HepG2 (cell line): ENCODE measurements around the gene FAM53B. TPM values are rescaled to one million over a fixed set of nuclear protein-coding genes. Genes with fewer than 3 reads are reported as not detected.

Experiments used
- ATAC-seq: fragments of 200-7000 bp; cut with Tn5 transposase; 3 replicates; pipeline ENCODE4 v1.9.1; 2020; ENCODE audit warnings: mild to moderate bottlenecking, moderate library complexity
- BruUV-seq: library from RNA; stranded (reverse); fragments of 400-500 nt; replicated peaks from 2 replicates; lab custom pipeline; 2021; lab: Mats Ljungman, UMichigan
- CTCF ChIA-PET: fragments of 300-600 bp; formaldehyde crosslinking; extraction: SDS; loops from one replicate; lab custom pipeline; 2021; ENCODE audit warnings: low total read pairs, inconsistent platforms, low intra/inter-chr PET ratio; lab: Yijun Ruan, JAX
- POLR2A ChIA-PET: fragments of 350-600 bp; sonication (Branson Sonifier 250); formaldehyde crosslinking; loops from one replicate; lab custom pipeline; 2020; ENCODE audit warnings: antibody characterized with exemption, inconsistent platforms; lab: Yijun Ruan, JAX
- DNase-seq: peaks from one replicate; pipeline ENCODE4 v3.0.0-alpha.2; 2015; ENCODE audit warnings: low spot score
- FAIRE-seq: peaks from 3 replicates; lab custom pipeline; 2011; peaks lifted over from hg19 to GRCh38; lab: Jason Lieb, UNC
- H2AFZ ChIP-seq: one replicate; pipeline ENCODE4 v1.6.1; 2011; ENCODE audit warnings: low read length, inconsistent platforms
- H3K27ac ChIP-seq: fragments of 300-600 bp; 3 replicates; pipeline ENCODE4 v1.8.0; 2011; ENCODE audit warnings: mixed run types, mild to moderate bottlenecking, mixed read lengths, low read length, inconsistent platforms; ENCODE audit not compliant: insufficient read depth; ENCODE audit errors: extremely low read length
- H3K27me3 ChIP-seq, 2 experiments: fragments of 200-600 bp in 1 of 2; 2 replicates in 1 of 2; 3 replicates in 1 of 2; pipeline versions ENCODE4 v1.6.0 to v1.8.0; 2011; ENCODE audit warnings: low read length in 2 of 2, mild to moderate bottlenecking in 2 of 2, moderate library complexity in 2 of 2, inconsistent platforms in 1 of 2; ENCODE audit not compliant: insufficient read depth in 2 of 2, control insufficient read depth in 1 of 2
- H3K36me3 ChIP-seq, 2 experiments: fragments of 200-600 bp in 1 of 2; replicated peaks in 1 of 2; 2 replicates in 1 of 2; 3 replicates in 1 of 2; pipeline versions ENCODE4 v1.5.1 to v1.8.0; 2011; ENCODE audit warnings: low read length in 2 of 2, inconsistent platforms in 1 of 2; ENCODE audit not compliant: insufficient read depth in 2 of 2, control insufficient read depth in 1 of 2
- H3K4me1 ChIP-seq: 2 replicates; pipeline ENCODE4 v1.5.1; 2012; ENCODE audit warnings: low read length, inconsistent platforms; ENCODE audit not compliant: insufficient read depth
- H3K4me2 ChIP-seq: 2 replicates; pipeline ENCODE4 v1.6.0; 2011; ENCODE audit warnings: low read depth, low read length, inconsistent platforms
- H3K4me3 ChIP-seq, 3 experiments: fragments of 200-600 bp in 1 of 3; sonication (generic), shearing (Covaris generic) in 1 of 3; replicated peaks in 1 of 3; 2 replicates each; pipeline ENCODE4 v1.5.1; 2011 to 2016; ENCODE audit warnings: low read length in 3 of 3, inconsistent platforms in 2 of 3, low read depth in 2 of 3, mild to moderate bottlenecking in 2 of 3, control low read depth in 1 of 3, mixed read lengths in 1 of 3; ENCODE audit not compliant: insufficient read depth in 1 of 3
- H3K79me2 ChIP-seq: one replicate; pipeline ENCODE4 v1.6.1; 2011; ENCODE audit warnings: low read length, inconsistent platforms; ENCODE audit not compliant: insufficient read depth
- H3K9ac ChIP-seq: 2 replicates; pipeline ENCODE4 v1.6.0; 2011; ENCODE audit warnings: mild to moderate bottlenecking, low read depth, low read length, inconsistent platforms; ENCODE audit not compliant: insufficient read depth
- H3K9me3 ChIP-seq: 2 replicates; pipeline ENCODE4 v1.5.1; 2012; ENCODE audit warnings: mild to moderate bottlenecking, low read length
- H4K20me1 ChIP-seq: 2 replicates; pipeline ENCODE4 v1.6.0; 2011; ENCODE audit warnings: inconsistent platforms, mild to moderate bottlenecking, low read length, moderate library complexity; ENCODE audit not compliant: insufficient read depth
- ATF4 ChIP-seq, 2 experiments: fragments of 450-650 bp in 1 of 2; sonication (generic) in 1 of 2; formaldehyde crosslinking; IDR thresholded peaks; 2 replicates each; pipeline versions ENCODE4 v1.5.0 to v1.8.0; 2020 to 2022; ENCODE audit warnings: mild to moderate bottlenecking in 1 of 2, missing genetic modification reagents in 1 of 2
- BCL6 ChIP-seq: IDR thresholded peaks from 2 replicates; pipeline ENCODE4 v1.6.1; 2016; ENCODE audit warnings: missing genetic modification reagents, missing compliant biosample characterization
- CHCHD3 ChIP-seq: sonication (generic); formaldehyde crosslinking; IDR thresholded peaks from 2 replicates; pipeline ENCODE4 v1.8.0; 2022; ENCODE audit warnings: mild to moderate bottlenecking, missing genetic modification reagents, moderate library complexity
- FOSL2 ChIP-seq: sonication (generic); formaldehyde crosslinking; IDR thresholded peaks from 2 replicates; pipeline ENCODE4 v1.4.0; 2020; ENCODE audit warnings: missing genetic modification reagents
- JUND ChIP-seq: sonication (generic); formaldehyde crosslinking; IDR thresholded peaks from 2 replicates; pipeline ENCODE4 v1.8.0; 2022; ENCODE audit warnings: mild to moderate bottlenecking, missing genetic modification reagents
- KDM2A ChIP-seq: sonication (generic); formaldehyde crosslinking; IDR thresholded peaks from 2 replicates; pipeline ENCODE4 v1.4.0; 2020; ENCODE audit warnings: low read depth, missing genetic modification reagents, borderline replicate concordance
- KLF15 ChIP-seq: sonication (generic); formaldehyde crosslinking; IDR thresholded peaks from 2 replicates; pipeline ENCODE4 v1.8.1; 2023; ENCODE audit warnings: borderline replicate concordance, mild to moderate bottlenecking, inconsistent platforms, missing genetic modification reagents, mixed read lengths
- MAFK ChIP-seq, 2 experiments: IDR thresholded peaks in 1 of 2; conservative IDR thresholded peaks in 1 of 2; 2 replicates each; pipeline ENCODE4 v1.6.1; 2011; ENCODE audit warnings: improper control_type of control experiment in 2 of 2, low read length in 2 of 2
- SETDB1 ChIP-seq: sonication (generic); formaldehyde crosslinking; IDR thresholded peaks from 2 replicates; pipeline ENCODE4 v1.5.1; 2020; ENCODE audit warnings: missing genetic modification reagents, mild to moderate bottlenecking, borderline replicate concordance
- SP4 ChIP-seq: sonication (generic); formaldehyde crosslinking; IDR thresholded peaks from 2 replicates; pipeline ENCODE4 v1.8.1; 2023; ENCODE audit warnings: mild to moderate bottlenecking, missing genetic modification reagents
- TCF7 ChIP-seq: sonication (generic); IDR thresholded peaks from 2 replicates; pipeline ENCODE4 v1.6.1; 2016; ENCODE audit warnings: antibody characterized with exemption, low read depth
- UBTF ChIP-seq: sonication (generic); formaldehyde crosslinking; IDR thresholded peaks from 2 replicates; pipeline ENCODE4 v1.4.0; 2020; ENCODE audit warnings: mild to moderate bottlenecking, missing genetic modification reagents
- ZNF18 ChIP-seq: sonication (generic); formaldehyde crosslinking; IDR thresholded peaks from 2 replicates; pipeline ENCODE4 v1.8.0; 2022; ENCODE audit warnings: mild to moderate bottlenecking, missing genetic modification reagents; ENCODE audit not compliant: insufficient replicate concordance
- ZNF589 ChIP-seq: sonication (generic); formaldehyde crosslinking; conservative IDR thresholded peaks from 2 replicates; pipeline ENCODE4 v1.8.0; 2022; ENCODE audit warnings: mild to moderate bottlenecking, moderate library complexity, missing genetic modification reagents
- ZNF850 ChIP-seq: sonication (generic); formaldehyde crosslinking; conservative IDR thresholded peaks from 2 replicates; pipeline ENCODE4 v1.9.0; 2021; ENCODE audit warnings: mild to moderate bottlenecking, missing genetic modification reagents
- WGBS: methylation state at CpG from one replicate; pipeline ENCODE4 v1.1.6; 2017; ENCODE audit warnings: low lambda C conversion rate; 5-methylcytosine and 5-hydroxymethylcytosine counted together
- in situ Hi-C: cut with HindIII; loops from 2 replicates; pipeline ENCODE4 v1.10.0; 2017; ENCODE audit warnings: low pct_unique_long_range_greater_than_20kb; ENCODE audit not compliant: extremely low pct_ligation_motif_present
- intact Hi-C: fragments of 100-400 bp; cut with micrococcal nuclease; formaldehyde crosslinking; loops from one replicate; pipeline ENCODE4 v1.10.0; 2022; ENCODE audit not compliant: unreplicated experiment
- polyA plus RNA-seq, 8 experiments: library from polyadenylated mRNA; depleted of rRNA in 3 of 8; stranded (reverse) in 7 of 8; unstranded in 1 of 8; fragments of >200 nt; fragmentation: Illumina TruSeq in 4 of 8; extraction: Trizol in 4 of 8; gene quantifications; 2 replicates each; pipeline versions ENCODE4 v1.2.1 to v1.2.3, GENCODE V29; 2011 to 2016; ENCODE audit warnings: low read depth in 4 of 8, missing spikeins in 1 of 8, mixed read lengths in 1 of 8; ENCODE audit not compliant: insufficient read depth in 1 of 8
- total RNA-seq, 5 experiments: library from RNA; depleted of rRNA; stranded (reverse); fragments of >200 nt; fragmentation: Illumina TruSeq; extraction: Trizol; gene quantifications; 2 replicates each; pipeline ENCODE4 v1.2.3, GENCODE V29; 2016; ENCODE audit warnings: low read depth in 1 of 5

FAM53B gene
- total and polyA plus RNA-seq, 2 of the 13 experiments (the other 11 are each of a cell fraction or from before 2014, with no cell fraction given): 6.4 to 19.3 TPM

DNA sequence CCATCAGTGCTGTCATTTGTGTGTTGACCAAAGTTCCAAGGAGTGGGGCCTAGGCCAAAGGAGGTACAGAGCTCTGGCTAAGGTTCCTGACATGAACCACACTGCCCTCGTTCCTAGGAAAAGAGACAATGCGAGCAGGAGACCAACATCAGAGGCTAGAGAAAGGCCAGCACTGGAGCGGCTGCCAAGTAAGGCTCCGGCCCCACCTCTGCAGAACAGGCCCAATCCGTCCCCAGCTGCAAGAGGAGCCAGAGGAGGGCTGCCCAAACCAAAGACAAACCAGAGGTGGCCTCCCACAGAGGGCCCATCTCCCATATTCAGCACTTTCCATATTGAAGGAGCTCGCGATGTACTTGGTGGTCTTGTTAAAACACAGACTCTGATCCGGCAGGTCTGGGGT is 81.0 kb downstream of the FAM53B start:
- no peak for ATAC-seq
- POLR2A ChIA-PET: no interaction called here

More for the DNA sequence above, 81.0 kb downstream of the FAM53B start:
- H3K36me3 ChIP-seq: peaks cover 9 to 13% of the 10 kb centered on the region in 2 experiments; a peak in 4 of 5 replicates
- CTCF ChIA-PET: no interaction called here
- no CpG with 5 or more reads among the region's 8 CpGs for WGBS
- no peak overlapping the region for H3K4me3 ChIP-seq
- no peaks in the 10 kb centered on the region for H3K79me2 ChIP-seq
- DNase-seq: no peak
- H3K27ac ChIP-seq: no peak overlapping the region
- H2AFZ ChIP-seq: no peak overlapping the region
- H4K20me1 ChIP-seq: no peaks in the 10 kb centered on the region; the same call in 1 of the 2 replicates
- no peak overlapping the region for H3K9ac ChIP-seq
- FAIRE-seq: no peak
- no peak overlapping the region for H3K4me2 ChIP-seq
- no peaks in the 10 kb centered on the region for H3K27me3 ChIP-seq
- intact Hi-C loops: no loop called here
- H3K9me3 ChIP-seq: no peaks in the 10 kb centered on the region
- H3K4me1 ChIP-seq: no peaks in the 10 kb centered on the region
- in situ Hi-C loops: no loop called here
- no peak for TF ChIP-seq CHCHD3 (CRISPR knock-in tag)
- no peak for TF ChIP-seq BCL6 (CRISPR knock-in tag)
- no peak for TF ChIP-seq TCF7
- no peak for TF ChIP-seq KLF15 (CRISPR knock-in tag)
- TF ChIP-seq ATF4 (CRISPR knock-in tag; IDR thresholded peaks at IDR 0.05): no peak
- no peak for TF ChIP-seq ZNF850
- no peak for TF ChIP-seq KDM2A (CRISPR knock-in tag)
- no peak for TF ChIP-seq SETDB1 (CRISPR knock-in tag)
- TF ChIP-seq FOSL2 (CRISPR knock-in tag): no peak
- TF ChIP-seq MAFK (conservative IDR thresholded peaks at IDR 0.05 in 1 of 2, IDR thresholded peaks at IDR 0.05 in 1 of 2; ENCODE audit: low read length in 2 of 2): no peak
- no peak for TF ChIP-seq JUND (CRISPR knock-in tag)
- no peak for TF ChIP-seq UBTF (CRISPR knock-in tag)
- TF ChIP-seq ZNF18 (CRISPR knock-in tag): no peak
- TF ChIP-seq SP4 (CRISPR knock-in tag): no peak
- TF ChIP-seq ZNF589 (CRISPR knock-in tag): no peak
- no TSS peak for BruUV-seq
